Measurements from ENCODE around the gene IGFL4.

- TF ChIP-seq EGR1 (IDR thresholded peaks at IDR 0.05) (no peak), CREB1 (IDR thresholded peaks at IDR 0.05; ENCODE audit: low read depth) (no peak), TAF1 (IDR thresholded peaks at IDR 0.05; ENCODE audit: low read depth) (no peak), RAD21 (IDR thresholded peaks at IDR 0.05; ENCODE audit: low read depth) (no peak), EP300 (IDR thresholded peaks at IDR 0.05; ENCODE audit: borderline replicate concordance) (no peak), FOXM1 (IDR thresholded peaks at IDR 0.05; ENCODE audit: borderline replicate concordance, low read depth) (no peak), TCF12 (IDR thresholded peaks at IDR 0.05; ENCODE audit: low read depth) (no peak)
- TF ChIP-seq, protein P1, sequence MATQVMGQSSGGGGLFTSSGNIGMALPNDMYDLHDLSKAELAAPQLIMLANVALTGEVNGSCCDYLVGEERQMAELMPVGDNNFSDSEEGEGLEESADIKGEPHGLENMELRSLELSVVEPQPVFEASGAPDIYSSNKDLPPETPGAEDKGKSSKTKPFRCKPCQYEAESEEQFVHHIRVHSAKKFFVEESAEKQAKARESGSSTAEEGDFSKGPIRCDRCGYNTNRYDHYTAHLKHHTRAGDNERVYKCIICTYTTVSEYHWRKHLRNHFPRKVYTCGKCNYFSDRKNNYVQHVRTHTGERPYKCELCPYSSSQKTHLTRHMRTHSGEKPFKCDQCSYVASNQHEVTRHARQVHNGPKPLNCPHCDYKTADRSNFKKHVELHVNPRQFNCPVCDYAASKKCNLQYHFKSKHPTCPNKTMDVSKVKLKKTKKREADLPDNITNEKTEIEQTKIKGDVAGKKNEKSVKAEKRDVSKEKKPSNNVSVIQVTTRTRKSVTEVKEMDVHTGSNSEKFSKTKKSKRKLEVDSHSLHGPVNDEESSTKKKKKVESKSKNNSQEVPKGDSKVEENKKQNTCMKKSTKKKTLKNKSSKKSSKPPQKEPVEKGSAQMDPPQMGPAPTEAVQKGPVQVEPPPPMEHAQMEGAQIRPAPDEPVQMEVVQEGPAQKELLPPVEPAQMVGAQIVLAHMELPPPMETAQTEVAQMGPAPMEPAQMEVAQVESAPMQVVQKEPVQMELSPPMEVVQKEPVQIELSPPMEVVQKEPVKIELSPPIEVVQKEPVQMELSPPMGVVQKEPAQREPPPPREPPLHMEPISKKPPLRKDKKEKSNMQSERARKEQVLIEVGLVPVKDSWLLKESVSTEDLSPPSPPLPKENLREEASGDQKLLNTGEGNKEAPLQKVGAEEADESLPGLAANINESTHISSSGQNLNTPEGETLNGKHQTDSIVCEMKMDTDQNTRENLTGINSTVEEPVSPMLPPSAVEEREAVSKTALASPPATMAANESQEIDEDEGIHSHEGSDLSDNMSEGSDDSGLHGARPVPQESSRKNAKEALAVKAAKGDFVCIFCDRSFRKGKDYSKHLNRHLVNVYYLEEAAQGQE (IDR thresholded peaks at IDR 0.05; ENCODE audit: low read depth) = no peak
- TF ChIP-seq, protein P2, sequence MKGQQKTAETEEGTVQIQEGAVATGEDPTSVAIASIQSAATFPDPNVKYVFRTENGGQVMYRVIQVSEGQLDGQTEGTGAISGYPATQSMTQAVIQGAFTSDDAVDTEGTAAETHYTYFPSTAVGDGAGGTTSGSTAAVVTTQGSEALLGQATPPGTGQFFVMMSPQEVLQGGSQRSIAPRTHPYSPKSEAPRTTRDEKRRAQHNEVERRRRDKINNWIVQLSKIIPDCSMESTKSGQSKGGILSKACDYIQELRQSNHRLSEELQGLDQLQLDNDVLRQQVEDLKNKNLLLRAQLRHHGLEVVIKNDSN (IDR thresholded peaks at IDR 0.05) = no peak
Measured at GRCh38 chr19:46030812-46031550, 9.8 kb downstream of the IGFL4 start.

Data from Ishikawa (cell line).